ENCODE measurements around the gene SRSF2. TPM values are rescaled to one million over a fixed set of nuclear protein-coding genes. Genes with fewer than 3 reads are reported as not detected.
"Not testable (repeated sequence)": the region's sequence is repeated elsewhere in the genome, so short reads cannot be mapped to it uniquely, and the experiment has no call there.

SRSF2 gene
- total RNA-seq, 2 experiments from 2014 or later, result 549 to 571 TPM

DNA sequence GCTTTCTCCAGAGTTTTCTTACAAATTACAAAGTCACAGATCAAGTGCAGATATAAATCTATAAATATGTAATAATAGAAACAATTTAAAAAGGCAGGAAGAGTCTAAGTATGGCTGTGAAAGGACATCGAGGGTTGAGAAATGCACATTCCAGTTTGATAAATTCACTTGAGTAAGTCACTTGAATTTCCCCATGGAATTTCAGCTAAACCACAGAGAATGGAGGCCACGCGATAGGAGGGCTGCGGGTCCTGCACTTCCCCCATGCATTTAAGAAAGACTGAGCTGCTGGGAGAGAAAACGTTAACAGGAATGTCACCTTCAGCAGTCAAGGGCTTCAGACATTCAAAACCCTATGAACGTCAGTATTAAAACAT, 20.3 kb downstream of the SRSF2 start:
- Mint-ChIP-seq H3K36me3 (peaks cover 52% of the 10 kb centered on the region), H3K9me3 (no peaks in the 10 kb centered on the region), H3K4me3 (peak overlapping the region; percentile 77), H3K4me1 (peaks cover 53% of the 10 kb centered on the region), H3K27ac (peak overlapping the region; percentile 98), H3K27me3 (no peaks in the 10 kb centered on the region)
- DNase-seq, result no peak

DNA sequence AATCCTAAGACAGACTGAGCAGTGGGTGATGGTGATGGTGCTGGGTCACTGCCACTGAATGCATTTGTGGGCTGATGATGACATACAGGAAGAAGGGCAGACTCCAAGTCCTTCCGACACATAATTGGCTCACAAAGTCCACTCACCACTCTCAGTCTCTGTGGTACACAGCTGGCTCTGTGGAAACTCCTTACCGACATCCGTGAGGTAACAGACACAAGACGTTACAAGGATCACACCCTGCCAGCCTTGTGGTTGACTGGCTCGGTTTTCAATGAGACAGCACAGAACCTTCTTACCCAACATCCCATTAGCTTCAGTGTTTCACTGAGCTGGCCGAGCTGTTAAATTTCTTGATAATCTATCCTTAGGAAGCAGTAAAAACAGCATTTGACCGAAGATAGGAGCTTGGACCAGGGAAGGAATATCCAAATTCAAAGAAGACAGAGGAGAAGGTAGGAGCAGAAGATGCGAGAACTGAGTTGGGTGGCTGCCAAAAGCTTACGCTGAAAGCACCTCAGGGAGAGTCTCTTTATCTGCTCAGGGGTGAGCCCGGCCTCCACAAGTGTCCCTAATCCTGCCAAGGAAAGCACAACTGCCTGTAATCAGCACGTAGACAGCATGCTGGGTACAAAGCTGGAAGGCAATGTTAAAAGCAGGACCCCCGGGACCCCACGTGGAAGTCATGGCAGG, 20.8 kb downstream of the SRSF2 start:
- Mint-ChIP-seq H3K36me3 (peaks cover 47% of the 10 kb centered on the region), H3K4me1 (peaks cover 48% of the 10 kb centered on the region), H3K27ac (peak overlapping the region; percentile 98), H3K9me3 (no peaks in the 10 kb centered on the region), H3K27me3 (no peaks in the 10 kb centered on the region), H3K4me3 (peak overlapping the region; percentile 77)
- peak; percentile 80 for DNase-seq

DNA sequence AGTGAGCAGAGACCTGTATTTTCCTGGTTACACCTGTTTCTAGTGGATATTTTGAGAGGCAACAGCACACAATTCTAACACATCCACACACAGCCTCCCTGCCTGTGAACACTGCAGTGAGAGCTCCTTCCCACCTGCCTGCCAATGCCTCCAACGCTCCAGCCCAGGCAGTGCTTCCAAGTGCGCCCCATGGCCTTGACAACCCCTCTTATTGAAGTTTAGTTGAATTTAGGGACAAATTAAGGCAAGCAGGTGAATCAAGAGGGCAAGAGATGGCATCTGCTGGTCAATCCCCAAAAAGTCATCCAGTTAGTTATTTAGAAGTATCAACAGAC, 21.7 kb downstream of the SRSF2 start:
- Mint-ChIP-seq H3K36me3 (peaks cover 41% of the 10 kb centered on the region), H3K4me3 (peak overlapping the region; percentile 74), H3K9me3 (no peaks in the 10 kb centered on the region), H3K4me1 (peaks cover 47% of the 10 kb centered on the region), H3K27me3 (no peaks in the 10 kb centered on the region), H3K27ac (peak overlapping the region; percentile 98)
- DNase-seq, result no peak

DNA sequence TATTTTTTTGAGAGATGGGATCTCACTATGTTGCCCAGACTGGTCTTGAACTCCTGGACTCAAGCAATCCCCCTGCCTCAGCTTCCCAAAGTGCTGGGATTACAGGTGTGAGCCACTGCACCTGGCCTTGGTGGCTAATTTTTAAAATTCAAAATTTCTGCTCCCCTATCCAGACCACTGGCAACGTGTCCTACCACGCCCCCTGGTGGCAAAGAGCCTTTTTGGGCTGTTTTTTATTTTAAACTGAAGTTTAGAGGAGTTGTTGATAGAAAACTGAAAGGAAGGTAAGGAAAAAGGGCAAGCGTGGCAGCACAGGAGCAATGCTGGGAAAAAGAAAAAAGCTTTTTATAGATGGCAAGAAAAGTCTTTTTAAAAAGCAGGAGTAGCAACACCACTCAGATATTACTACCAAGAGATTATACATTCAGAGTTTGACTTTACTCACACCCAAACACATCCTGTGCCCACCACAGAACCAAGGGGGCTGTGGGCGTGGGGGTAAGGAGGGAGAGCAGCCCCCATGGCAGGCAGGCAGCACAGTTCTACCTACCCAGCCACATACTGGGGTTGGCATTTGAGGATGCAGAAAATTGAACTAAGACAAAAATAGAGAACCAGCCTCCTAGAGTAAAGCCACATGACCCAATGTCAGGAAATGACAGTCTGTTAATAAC, 22.2 kb downstream of the SRSF2 start:
- DNase-seq, result peak; percentile 71
- Mint-ChIP-seq H3K4me1 (peaks cover 47% of the 10 kb centered on the region), H3K4me3 (peak overlapping the region; percentile 42), H3K9me3 (no peaks in the 10 kb centered on the region), H3K36me3 (peaks cover 38% of the 10 kb centered on the region), H3K27me3 (no peaks in the 10 kb centered on the region), H3K27ac (peak overlapping the region; percentile 98)

DNA sequence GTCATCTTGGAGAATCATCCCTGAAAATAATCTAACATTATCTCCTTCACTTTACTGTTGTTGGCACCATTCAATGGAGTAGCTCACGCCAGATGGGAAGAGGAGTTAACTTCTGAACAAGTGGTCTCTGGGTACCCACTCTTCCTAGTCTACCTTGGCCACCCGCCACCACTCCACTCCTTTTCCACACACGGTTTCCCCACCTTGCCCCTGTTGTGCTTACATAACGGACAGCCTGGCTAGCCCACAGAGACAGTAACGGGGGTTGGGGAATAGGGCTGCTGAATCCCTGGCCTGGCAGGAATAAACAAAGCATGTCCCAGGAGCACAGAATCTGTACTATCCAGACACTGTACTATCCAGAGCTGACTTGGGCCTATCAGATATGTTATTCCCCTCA, 22.8 kb downstream of the SRSF2 start:
- H3K4me1 Mint-ChIP-seq, result peaks cover 47% of the 10 kb centered on the region
- no peaks in the 10 kb centered on the region for H3K27me3 Mint-ChIP-seq
- H3K9me3 Mint-ChIP-seq, result no peaks in the 10 kb centered on the region
- no peak for DNase-seq
- peak overlapping the region; percentile 98 for H3K27ac Mint-ChIP-seq
- H3K36me3 Mint-ChIP-seq, result peaks cover 35% of the 10 kb centered on the region
- H3K4me3 Mint-ChIP-seq, result no peak overlapping the region

DNA sequence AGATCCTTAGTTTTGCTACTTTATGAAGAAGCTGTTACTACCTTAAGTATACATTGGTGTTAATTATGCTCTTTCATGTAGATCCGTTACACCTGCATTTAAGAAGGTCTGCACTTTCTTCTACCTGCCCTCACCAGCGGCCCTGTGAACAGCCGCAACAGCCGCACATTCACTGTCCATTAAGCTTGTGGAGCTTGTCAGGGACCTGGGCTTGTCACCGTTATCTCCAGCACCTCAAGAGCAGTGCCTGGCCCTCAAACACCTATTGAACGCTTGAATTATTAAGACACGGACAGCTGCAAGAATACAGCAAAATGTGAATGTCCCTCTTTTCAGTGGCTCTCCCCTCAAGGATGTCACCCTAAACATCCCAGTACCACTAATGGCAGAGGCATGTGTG, 23.4 kb downstream of the SRSF2 start:
- H3K27me3 Mint-ChIP-seq, result no peaks in the 10 kb centered on the region
- H3K9me3 Mint-ChIP-seq, result no peaks in the 10 kb centered on the region
- H3K4me1 Mint-ChIP-seq, result peaks cover 47% of the 10 kb centered on the region
- H3K36me3 Mint-ChIP-seq, result peaks cover 32% of the 10 kb centered on the region
- peak overlapping the region; percentile 1 for H3K27ac Mint-ChIP-seq
- DNase-seq, result no peak
- no peak overlapping the region for H3K4me3 Mint-ChIP-seq

DNA sequence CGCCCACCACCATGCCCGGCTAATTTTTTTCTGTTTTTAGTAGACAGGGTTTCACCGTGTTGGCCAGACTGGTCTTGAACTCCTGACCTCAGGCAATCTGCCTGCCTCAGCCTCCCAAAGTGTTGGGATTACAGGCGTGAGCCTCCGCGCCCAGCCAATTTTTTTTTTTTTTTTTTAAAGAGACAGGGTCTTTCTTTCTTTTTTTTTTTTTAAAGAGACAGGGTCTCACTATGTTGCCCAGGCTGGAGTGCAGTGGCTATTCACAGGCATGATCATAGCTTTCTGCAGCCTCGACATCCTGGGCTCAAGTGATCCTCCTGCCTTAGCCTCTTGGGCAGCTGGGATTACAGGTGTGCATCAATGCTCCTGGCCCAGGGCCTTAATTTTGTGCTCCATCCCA, 24.8 kb downstream of the SRSF2 start:
- H3K9me3 Mint-ChIP-seq, H3K27ac Mint-ChIP-seq, DNase-seq, H3K4me3 Mint-ChIP-seq, H3K27me3 Mint-ChIP-seq: not testable (repeated sequence)
- Mint-ChIP-seq H3K36me3 (peaks cover 27% of the 10 kb centered on the region), H3K4me1 (peaks cover 48% of the 10 kb centered on the region)

DNA sequence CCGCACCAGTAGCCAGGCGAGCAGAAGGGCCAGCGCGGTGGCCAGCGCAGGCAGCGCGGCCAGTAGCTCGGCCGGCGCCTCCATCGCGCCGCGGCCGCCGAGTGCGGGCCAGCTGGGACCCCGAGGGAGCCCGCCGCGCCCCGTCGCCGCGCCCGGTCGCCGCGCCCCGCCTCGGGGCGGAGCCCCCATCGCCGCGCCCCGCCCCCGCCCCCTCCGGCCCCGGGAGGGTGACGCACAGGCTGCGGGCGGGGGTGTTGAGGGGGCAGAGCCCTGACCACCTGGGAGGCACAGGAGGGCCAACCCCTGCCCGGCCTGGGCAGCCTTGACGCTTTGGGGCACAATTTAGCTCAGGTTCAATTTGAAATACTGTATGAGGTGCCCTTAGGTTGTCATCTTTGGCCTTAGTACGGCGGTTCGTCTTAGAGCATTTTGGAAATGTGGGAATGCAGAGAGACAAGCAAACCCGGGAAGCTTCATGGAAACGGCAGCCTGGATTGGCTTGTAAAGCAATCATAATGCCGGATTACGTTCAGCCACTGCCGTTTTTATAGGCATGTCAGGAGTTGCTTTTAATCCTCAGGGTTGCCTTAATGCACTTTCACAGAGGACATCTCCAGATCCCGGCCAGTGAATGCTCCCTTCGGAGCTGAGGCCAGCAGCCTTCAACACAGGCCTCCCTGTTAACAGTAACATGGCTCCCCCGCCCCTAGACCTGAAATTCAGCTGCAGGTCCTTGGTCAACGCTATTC, 26.1 kb downstream of the SRSF2 start, which contains the start of gene MXRA7:
MXRA7 (minus strand) TSS at position 103 of the 749 bp plus-strand sequence; CDS start at position 84, 19 bp downstream.
- peak; percentile 77 for DNase-seq
- peak within 1 kb of the TSS; percentile 69 for H3K4me3 Mint-ChIP-seq
- peaks cover 37% of the 10 kb centered on the region for H3K4me1 Mint-ChIP-seq
- H3K27ac Mint-ChIP-seq, result no peak within 1 kb of the TSS
- no peaks in the 10 kb centered on the region for H3K27me3 Mint-ChIP-seq
- H3K36me3 Mint-ChIP-seq, result peaks cover 19% of the 10 kb centered on the region
- H3K9me3 Mint-ChIP-seq, result no peaks in the 10 kb centered on the region

DNA sequence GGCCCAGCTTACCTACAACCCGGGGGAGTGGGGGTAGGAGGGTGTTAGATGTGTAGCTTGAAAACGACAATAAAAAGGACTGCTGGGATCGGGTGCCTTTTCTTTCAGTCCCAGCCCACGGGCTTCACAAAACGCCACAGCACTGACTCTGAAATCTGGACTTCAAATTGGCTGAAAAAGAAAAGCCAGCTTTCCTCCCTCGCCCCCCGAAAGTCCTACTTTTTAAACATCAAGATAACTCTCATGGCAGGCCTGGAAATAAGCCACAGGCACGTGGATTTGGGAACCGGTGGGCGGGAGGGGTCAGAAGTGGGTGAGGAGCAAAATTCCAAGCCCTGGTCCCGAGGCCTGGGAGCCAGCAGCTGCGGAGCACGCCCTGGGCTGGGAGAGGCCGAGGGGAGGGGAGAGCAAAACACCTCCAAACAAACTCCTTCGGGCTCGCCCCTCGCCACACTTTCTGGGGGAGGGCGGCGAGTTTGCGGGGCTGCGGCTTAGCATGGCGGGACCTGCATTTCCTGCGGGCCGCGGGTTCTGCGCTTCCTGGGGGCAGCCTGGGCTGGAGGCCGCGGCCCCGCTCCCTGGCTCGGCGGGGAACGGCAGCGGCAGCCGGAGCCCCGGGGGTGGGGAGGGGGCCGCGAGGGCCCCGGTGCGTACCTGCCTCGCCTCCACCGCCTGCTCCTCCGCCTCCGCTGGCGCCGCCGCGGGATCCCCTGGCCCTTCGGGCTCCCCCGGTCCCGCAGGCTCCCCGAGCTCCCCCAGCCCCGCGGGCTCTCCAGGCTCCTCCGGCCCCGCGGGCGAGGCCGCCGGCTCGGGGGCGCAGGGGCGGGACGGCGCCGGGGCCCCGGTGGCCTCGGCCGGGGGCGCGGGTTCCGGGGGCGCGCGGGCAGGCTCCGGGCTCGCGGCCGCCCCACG, 26.9 kb downstream of the SRSF2 start:
- peak; percentile 31 for DNase-seq
- not testable (repeated sequence) for H3K9me3 Mint-ChIP-seq, H3K27ac Mint-ChIP-seq, H3K27me3 Mint-ChIP-seq
- H3K4me3 Mint-ChIP-seq, result peak overlapping the region; percentile 69
- H3K4me1 Mint-ChIP-seq, result peaks cover 29% of the 10 kb centered on the region
- H3K36me3 Mint-ChIP-seq, result peaks cover 10% of the 10 kb centered on the region

DNA sequence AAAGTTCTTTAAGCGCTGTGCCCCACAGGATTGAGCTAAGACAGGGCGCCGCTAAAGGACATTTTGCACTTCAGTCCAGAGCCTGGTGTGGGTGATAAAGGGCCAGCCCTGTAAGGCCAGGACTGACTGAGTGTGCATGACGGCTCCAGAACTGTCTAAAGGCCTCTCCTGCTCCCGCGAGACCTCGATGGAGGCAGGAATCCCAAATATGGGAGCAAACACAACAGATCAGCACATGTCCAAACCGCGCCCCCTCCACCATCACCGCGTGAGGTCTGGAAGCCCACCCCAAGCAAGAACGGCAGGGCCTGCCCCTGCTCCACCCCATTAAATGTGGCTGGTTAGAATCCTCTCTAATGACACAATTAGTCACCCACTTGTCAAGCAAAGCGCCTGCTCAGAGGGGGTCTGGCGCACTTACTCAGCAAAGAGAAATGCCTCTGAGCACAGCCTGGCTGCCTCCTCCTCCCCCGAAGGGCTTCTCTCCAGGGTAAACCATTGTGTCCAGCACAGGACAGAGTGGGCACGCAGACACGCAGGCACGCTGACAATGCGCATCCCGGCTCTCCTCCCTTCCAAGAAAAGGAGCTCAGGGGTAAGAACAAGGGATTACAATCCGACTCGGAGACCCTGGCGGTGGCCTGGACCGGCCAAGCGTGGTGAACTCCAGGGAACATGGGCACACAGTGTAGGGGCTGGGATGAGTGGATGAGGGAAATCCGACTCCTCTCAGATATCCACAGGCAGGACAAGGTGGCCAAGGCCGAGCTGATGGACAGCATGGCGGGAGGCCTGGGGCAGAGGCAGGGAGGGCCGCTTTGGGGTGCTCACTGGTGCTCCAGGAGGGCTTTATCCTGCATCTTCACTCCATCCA, 27.8 kb downstream of the SRSF2 start:
- Mint-ChIP-seq H3K27me3 (no peaks in the 10 kb centered on the region), H3K36me3 (peaks cover 5% of the 10 kb centered on the region), H3K27ac (no peak overlapping the region), H3K4me1 (peaks cover 23% of the 10 kb centered on the region), H3K9me3 (no peaks in the 10 kb centered on the region), H3K4me3 (peak overlapping the region; percentile 69)
- no peak for DNase-seq

DNA sequence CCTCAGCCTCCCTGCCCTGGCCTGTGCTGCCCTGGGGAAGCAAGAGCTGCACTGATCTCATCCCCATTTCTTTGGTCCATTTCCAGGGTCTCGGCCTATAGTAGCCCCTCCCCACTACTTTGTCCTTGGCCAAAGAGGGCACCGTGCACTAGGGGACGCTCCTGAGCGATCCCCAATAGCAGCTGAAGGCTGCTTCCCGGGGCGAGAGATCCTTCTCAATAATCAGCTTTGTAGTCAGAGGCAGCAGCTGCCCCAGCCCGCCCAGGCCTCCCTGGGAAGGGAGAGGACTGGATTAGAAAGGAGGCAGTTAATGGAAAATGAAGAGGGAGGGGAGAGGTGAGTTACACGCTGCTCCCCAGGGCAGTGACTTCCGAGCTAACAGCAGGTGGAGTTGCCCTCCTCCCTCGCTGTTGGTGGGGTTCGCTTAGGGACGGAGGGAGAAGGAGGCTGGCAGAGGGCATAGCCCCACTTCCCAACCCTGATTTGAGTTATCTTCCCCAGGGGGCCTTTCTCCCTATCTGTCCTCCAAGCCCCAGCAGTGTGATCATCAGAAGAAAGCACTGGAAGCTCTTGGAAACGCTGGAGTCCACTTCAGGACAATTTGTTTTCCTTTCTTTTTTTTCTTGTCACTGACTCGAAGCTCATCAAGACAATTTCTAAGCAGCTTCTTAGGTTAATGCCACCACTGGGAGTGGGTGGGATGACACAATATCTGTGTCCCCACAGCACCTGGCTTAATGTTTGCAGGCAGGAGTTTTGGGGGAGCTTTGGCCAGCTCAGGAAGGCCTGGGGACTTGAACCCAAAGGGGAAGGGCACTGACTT, 28.9 kb downstream of the SRSF2 start:
- Mint-ChIP-seq H3K9me3 (no peaks in the 10 kb centered on the region), H3K4me1 (peaks cover 12% of the 10 kb centered on the region), H3K4me3 (no peak overlapping the region), H3K27ac (no peak overlapping the region), H3K36me3 (no peaks in the 10 kb centered on the region), H3K27me3 (no peaks in the 10 kb centered on the region)
- DNase-seq, result no peak

DNA sequence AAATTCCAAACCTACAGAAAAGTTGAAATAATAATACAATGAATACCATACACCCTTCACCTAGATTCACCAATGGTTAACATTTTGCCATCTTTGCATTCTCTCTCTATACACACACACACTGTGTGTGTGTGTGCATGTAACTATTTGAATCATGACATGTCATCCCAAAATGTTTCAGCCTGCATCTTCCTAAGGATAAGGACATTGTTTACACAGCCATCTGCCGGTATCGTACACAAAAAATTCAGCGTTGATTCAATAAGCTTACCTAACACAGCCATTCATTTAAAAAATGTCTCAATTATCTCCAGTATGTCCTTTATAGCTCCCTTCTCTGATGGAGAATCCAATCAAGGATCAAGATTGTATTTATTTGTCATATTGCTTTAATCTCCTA, 30.3 kb downstream of the SRSF2 start:
- DNase-seq, result no peak
- Mint-ChIP-seq H3K4me3 (no peak overlapping the region), H3K27me3 (no peaks in the 10 kb centered on the region), H3K36me3 (no peaks in the 10 kb centered on the region), H3K4me1 (peaks cover 8% of the 10 kb centered on the region), H3K27ac (no peak overlapping the region), H3K9me3 (no peaks in the 10 kb centered on the region)

DNA sequence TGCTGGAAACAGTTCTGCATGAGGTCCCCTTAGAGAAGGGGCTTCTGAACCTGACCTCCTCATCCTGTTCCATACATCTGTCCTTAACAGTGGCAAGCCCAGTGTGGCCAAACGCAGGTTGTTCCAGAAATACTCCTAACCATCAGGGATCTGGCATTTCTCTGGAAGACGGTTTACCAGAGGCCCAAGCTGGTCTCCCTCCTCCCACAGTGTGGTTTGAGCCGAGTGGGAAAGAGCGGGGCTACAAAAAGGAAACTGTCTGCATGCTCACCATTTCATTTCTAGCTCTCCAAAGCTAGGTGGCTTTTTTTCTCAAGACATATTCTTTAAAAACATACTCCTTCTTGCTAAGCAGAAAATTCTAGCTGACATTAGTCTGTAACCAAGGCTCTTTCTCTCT, 32.3 kb downstream of the SRSF2 start:
- Mint-ChIP-seq H3K4me1 (peaks cover 6% of the 10 kb centered on the region), H3K27ac (no peak overlapping the region), H3K4me3 (no peak overlapping the region), H3K9me3 (no peaks in the 10 kb centered on the region), H3K27me3 (no peaks in the 10 kb centered on the region), H3K36me3 (no peaks in the 10 kb centered on the region)
- no peak for DNase-seq

All from activated naive CD8-positive, alpha-beta T cell treated with anti-CD3 and anti-CD28 coated beads for 36 hours (primary cell).